ENCODE results near the gene LRRN4CL.

- TF ChIP-seq CTCF (IDR thresholded peaks at IDR 0.05 in 4 of 5, conservative IDR thresholded peaks at IDR 0.05 in 1 of 5): no peak
- no peak for TF ChIP-seq POLR2A (IDR thresholded peaks at IDR 0.05)
Measured at GRCh38 chr11:62669420-62670161, 19.7 kb downstream of the LRRN4CL start.

Data from gastrocnemius medialis (tissue), 4 donors.